Left ventricle myocardium inferior (tissue), 1 donor: ENCODE data around the gene SLC25A29. TPM values are rescaled to one million over a fixed set of nuclear protein-coding genes. Genes with fewer than 3 reads are reported as not detected.
"Not testable (repeated sequence)": the region's sequence is repeated elsewhere in the genome, so short reads cannot be mapped to it uniquely, and the experiment has no call there.

Source experiments
- DNase-seq: peaks from one replicate; pipeline ENCODE4 v3.0.0-alpha.2; 2020
- H3K27ac ChIP-seq: fragments of 200-600 bp; replicated peaks from 2 replicates; pipeline ENCODE4 v1.8.0; 2021
- H3K27me3 ChIP-seq: fragments of 200-600 bp; 2 replicates; pipeline ENCODE4 v1.8.0; 2021; ENCODE audit warnings: low read depth
- H3K36me3 ChIP-seq: fragments of 200-600 bp; 2 replicates; pipeline ENCODE4 v1.8.0; 2021
- H3K4me1 ChIP-seq: fragments of 200-600 bp; 2 replicates; pipeline ENCODE4 v1.8.0; 2021
- H3K4me3 ChIP-seq: fragments of 200-600 bp; 2 replicates; pipeline ENCODE4 v1.8.0; 2021; ENCODE audit warnings: mild to moderate bottlenecking, moderate library complexity
- H3K9me3 ChIP-seq: fragments of 200-600 bp; replicated peaks from 2 replicates; pipeline ENCODE4 v1.8.0; 2021
- CTCF ChIP-seq: fragments of 200-600 bp; IDR thresholded peaks from 2 replicates; pipeline ENCODE4 v1.8.0; 2021; ENCODE audit warnings: antibody characterized with exemption, mild to moderate bottlenecking, borderline replicate concordance
- intact Hi-C: fragments of 100-400 bp; cut with micrococcal nuclease; formaldehyde crosslinking; loops from one replicate; pipeline ENCODE4 v1.11.0; 2022
- total RNA-seq: library from RNA; stranded (reverse); fragmentation: NEBNext Ultra II Directional; extraction: Animal tissue kit (Norgen Biotek cat#: 25700); gene quantifications from one replicate; pipeline ENCODE4 v1.2.1, GENCODE V29; 2021
- donor health status: DM: no; HTN: yes; CAD: no; lungs with severe emphysema.

SLC25A29 gene
- total RNA-seq, 1 donor from 2014 or later, result 24.5 TPM

- intact Hi-C loops, result no loop called here
- DNase-seq, result no peak
- H3K27me3 ChIP-seq, result no peaks in the 10 kb centered on the region
- TF ChIP-seq CTCF, result no peak
- H3K9me3 ChIP-seq, result no peaks in the 10 kb centered on the region
- H3K36me3 ChIP-seq, result peaks cover 16% of the 10 kb centered on the region
- H3K27ac ChIP-seq, result no peak overlapping the region
- H3K4me3 ChIP-seq, result no peak overlapping the region
- peaks cover 57% of the 10 kb centered on the region for H3K4me1 ChIP-seq
These were observed 13.9 kb downstream of the SLC25A29 start for GRCh38 chr14:100292301-100292775.

- H3K27ac ChIP-seq, result no peak overlapping the region
- no peak for TF ChIP-seq CTCF
- H3K9me3 ChIP-seq, result no peaks in the 10 kb centered on the region
- no peak overlapping the region for H3K4me3 ChIP-seq
- DNase-seq, result no peak
- H3K27me3 ChIP-seq, result no peaks in the 10 kb centered on the region
- H3K36me3 ChIP-seq, result peaks cover 16% of the 10 kb centered on the region
- H3K4me1 ChIP-seq, result peaks cover 56% of the 10 kb centered on the region
- intact Hi-C loops, result no loop called here
These were observed 14.8 kb downstream of the SLC25A29 start for GRCh38 chr14:100291305-100292075.

- H3K36me3 ChIP-seq, result peaks cover 16% of the 10 kb centered on the region
- no peak for DNase-seq
- no peak overlapping the region for H3K4me3 ChIP-seq
- TF ChIP-seq CTCF, result no peak
- H3K4me1 ChIP-seq, result peaks cover 57% of the 10 kb centered on the region
- no peak overlapping the region for H3K27ac ChIP-seq
- no peaks in the 10 kb centered on the region for H3K9me3 ChIP-seq
- intact Hi-C loops, result no loop called here
- no peaks in the 10 kb centered on the region for H3K27me3 ChIP-seq
These were observed 15.5 kb downstream of the SLC25A29 start for GRCh38 chr14:100290607-100291304.

GRCh38 chr14:100289916-100290606, 16.2 kb downstream of the SLC25A29 start:
- Histone ChIP-seq H3K27me3 (no peaks in the 10 kb centered on the region), H3K4me1 (peaks cover 64% of the 10 kb centered on the region), H3K27ac (peak overlapping the region; percentile 8), H3K9me3 (no peaks in the 10 kb centered on the region), H3K4me3 (no peak overlapping the region), H3K36me3 (peaks cover 16% of the 10 kb centered on the region)
- intact Hi-C loops, result loop anchor here (10.0 kb wide), 1 partner anchor 85 kb away; the partner anchor contains the start of gene WDR25
- no peak for DNase-seq
- no peak for TF ChIP-seq CTCF

- TF ChIP-seq CTCF, result no peak
- H3K27ac ChIP-seq, result no peak overlapping the region
- no peaks in the 10 kb centered on the region for H3K9me3 ChIP-seq
- H3K4me1 ChIP-seq, result peaks cover 68% of the 10 kb centered on the region
- H3K4me3 ChIP-seq, result no peak overlapping the region
- H3K36me3 ChIP-seq, result peaks cover 16% of the 10 kb centered on the region
- intact Hi-C loops, result loop anchor here (10.0 kb wide), 1 partner anchor 86 kb away; the partner anchor contains the start of gene WDR25
- no peaks in the 10 kb centered on the region for H3K27me3 ChIP-seq
- DNase-seq, result no peak
These were observed 17.7 kb downstream of the SLC25A29 start for GRCh38 chr14:100288382-100289185.

GRCh38 chr14:100287998-100288295, 18.3 kb downstream of the SLC25A29 start:
- not testable (repeated sequence) for H3K9me3 ChIP-seq, H3K27ac ChIP-seq, H3K27me3 ChIP-seq, DNase-seq, H3K4me3 ChIP-seq
- Histone ChIP-seq H3K4me1 (peaks cover 70% of the 10 kb centered on the region), H3K36me3 (peaks cover 16% of the 10 kb centered on the region)
- intact Hi-C loops, result loop anchor here (10.0 kb wide), 1 partner anchor 87 kb away; the partner anchor contains the start of gene WDR25
